GM21390 (cell line): ENCODE measurements around the gene TM6SF1.
A peak's percentile ranks its signal among the peaks of the same experiment; 100 is the strongest.
"Not testable (repeated sequence)": the region's sequence is repeated elsewhere in the genome, so short reads cannot be mapped to it uniquely, and the experiment has no call there.

Source experiments
- ATAC-seq: cut with Tn5 transposase; IDR thresholded peaks from one replicate; pipeline ENCODE4 v1.9.1; 2021; ENCODE audit not compliant: unreplicated experiment

The TM6SF1 gene

DNA sequence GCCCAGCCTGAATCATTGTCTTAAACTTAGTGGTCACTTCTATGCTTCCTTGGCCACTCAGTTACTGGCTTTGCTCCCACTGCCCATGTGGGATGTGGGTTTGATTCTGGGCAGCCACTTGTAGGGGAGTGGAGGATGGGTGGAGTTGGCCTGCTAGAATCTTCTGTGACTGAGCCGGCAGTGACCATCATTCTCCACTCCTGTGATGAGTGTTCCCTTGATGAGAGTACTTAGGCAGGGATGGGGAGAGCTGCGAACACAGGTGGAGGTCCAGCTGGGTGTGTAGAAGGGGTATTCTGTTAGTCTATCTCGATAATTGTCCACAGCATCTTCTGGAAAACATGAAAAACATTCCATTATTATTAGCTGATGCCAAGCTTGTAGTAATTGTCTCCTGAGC, 8.0 kb downstream of the TM6SF1 start:
- no peak for ATAC-seq

DNA sequence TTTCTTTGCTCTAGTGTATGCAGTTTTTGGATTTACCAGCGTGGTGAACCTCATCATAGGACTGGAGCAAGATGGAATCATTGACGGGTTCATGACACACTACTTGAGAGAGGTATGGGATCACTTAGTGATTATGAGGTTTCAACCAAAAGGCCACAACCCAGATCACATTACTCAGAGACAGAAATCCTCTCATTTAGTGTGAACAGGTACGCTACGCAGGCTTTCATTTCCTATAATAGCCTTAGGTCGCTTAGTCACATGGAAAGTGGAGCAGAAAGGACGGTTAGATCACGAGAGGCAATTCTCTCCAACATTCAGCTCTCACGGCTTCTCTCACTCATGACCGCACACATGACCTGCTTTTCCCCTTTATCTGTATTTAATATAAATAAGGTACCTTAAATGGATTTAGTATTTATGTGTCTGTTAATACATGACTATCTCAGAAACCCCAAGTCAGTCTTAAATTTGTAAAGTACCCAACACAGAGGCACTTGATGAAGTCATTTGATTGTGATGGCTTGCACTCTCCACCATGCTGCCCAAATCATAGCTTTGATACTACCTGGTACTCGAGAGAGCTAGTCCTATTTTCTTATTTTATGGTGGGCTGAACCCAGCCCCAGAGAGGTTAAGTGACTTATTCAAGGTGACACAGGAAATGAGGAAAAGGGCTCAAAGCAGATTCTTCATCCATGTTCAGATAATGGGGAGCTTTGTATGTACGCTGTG, 8.6 kb downstream of the TM6SF1 start:
- ATAC-seq, result peak; percentile 77

DNA sequence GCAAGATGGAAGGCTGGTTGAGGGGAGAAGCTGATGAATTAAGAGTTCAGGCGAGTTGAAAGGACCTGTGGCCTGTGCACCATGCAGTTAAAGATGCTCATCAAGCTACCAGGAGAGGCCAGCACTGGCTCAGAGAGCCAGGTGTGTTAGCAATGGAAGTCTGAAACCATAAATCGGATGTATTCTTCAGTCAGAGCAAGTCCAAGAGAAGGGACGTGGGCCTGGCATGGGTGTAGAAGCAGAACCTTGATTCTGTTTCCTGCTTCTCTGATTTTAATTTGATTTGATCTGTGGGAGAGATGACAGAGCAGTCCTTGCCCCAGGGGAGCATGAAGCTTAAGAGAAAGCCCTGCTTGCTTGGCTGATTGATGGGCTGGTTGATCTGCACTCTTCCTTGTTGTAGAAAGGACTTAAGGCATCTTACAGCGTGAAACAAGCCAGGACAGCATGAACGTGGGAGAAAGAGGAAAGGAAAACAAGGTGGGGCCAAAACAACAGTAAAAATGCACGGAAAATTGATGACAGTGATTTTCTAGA, 10.9 kb downstream of the TM6SF1 start:
- no peak for ATAC-seq

DNA sequence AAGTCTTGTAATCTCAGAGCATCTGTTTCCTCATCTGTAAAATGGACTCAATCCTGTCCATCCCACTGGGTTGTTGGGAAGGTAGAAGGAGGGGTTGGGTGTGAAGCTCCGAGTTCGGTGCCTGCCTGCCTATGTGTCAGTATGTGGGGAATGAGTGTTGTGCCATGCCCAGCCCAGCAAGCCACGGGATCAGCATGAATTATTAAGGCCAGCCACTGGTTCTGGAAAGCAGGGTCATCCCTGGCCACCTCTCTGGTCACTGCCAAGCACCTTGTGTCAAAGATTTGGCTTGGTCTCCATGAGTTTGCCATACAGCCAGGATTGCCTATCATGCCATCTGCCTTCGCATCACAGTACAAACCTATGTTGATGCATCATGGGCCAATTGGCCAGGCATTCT, 11.5 kb downstream of the TM6SF1 start:
- ATAC-seq, result no peak

DNA sequence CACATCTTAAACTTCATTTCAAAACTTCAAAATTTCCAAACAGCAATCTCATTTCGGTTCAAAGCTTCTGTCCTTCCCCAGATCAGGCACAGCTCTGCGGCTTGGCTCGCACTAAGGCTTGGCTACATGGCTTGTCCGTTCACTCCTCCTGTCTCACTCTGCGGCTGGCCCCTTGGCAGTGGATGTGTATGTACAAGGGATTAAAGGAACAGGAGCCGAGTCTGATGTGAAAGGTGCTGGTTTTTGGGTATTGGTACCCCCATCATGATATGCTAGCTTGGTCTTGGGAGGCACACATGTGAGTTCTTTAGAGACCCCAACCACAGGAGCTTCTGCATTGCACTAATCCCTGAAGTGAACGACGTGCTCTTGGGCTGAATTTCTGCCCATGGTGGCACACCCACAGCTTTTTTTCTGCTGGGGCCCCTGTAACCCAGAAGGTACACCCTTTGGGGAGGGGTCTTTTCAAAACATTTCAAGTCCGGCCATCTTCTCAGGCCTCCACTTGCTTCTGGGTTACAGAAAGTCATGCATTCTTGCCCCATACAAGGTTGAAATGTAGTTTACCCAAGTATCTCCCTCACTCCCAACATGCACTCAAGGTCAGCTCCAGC, 12.6 kb downstream of the TM6SF1 start:
- no peak for ATAC-seq

DNA sequence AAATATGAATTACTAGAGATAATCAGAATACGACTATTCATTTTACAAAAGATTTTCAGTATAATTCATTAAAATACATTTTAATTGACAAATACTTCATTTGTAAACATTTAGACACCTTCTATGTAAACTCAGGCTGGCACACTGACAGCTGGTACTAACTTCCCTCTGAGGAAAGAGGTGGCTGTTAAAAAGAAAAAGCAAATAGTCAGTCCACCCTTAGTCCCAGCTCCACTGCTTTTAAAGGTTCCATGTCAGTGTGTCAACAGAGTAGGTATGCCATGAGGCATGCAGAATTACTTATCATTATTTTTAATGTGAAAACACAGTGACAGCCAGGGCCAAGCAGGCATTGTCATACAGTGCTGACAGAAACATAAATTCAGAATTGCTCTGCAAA, 16.1 kb downstream of the TM6SF1 start:
- ATAC-seq, result no peak

DNA sequence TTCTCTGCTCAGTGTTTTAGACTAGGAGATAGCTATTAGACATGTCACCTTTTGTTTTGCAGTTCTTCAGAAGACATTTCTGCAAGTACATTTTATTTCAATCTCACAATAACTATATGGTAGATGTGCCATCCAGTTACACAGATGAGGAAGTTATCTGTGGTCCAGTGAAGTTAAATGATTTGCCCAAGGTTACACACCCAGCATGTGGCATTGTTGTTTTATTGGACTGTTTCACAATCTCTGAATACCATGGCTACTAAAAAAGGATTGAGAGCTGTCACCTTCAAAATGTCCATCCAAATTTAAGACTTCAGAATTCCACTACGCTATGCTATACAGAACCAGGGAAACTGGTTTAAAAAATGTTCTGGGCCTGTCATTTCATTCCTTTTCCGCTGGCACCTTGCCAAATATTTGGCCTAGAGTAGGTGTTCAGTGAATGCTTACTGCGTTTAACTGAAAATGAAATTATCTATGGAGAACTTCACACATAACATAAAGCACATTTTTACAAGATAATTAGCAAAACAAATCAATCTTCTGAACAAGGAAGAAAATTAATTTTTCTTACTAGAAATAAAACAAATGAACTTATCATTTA, 20.2 kb downstream of the TM6SF1 start:
- no peak for ATAC-seq

DNA sequence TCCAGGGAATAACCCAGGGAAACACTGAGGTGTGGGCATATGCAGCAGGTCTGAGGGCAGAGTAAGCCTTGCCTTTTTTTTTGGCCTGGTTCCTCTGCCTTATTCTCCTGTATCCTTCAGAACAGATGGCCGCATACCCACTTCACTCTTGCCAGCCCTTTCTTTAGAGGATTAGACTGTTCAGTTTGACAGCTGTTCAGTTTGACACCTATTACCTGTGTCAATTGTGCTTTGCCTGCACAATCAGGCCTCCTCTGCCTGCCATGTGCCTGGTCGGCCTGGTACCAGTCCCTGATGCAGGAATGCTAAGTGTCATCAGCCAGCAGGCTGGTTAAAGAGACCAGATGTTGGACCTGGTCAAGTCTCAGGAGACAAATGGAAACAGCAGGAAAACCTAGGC, 22.3 kb downstream of the TM6SF1 start:
- no peak for ATAC-seq

DNA sequence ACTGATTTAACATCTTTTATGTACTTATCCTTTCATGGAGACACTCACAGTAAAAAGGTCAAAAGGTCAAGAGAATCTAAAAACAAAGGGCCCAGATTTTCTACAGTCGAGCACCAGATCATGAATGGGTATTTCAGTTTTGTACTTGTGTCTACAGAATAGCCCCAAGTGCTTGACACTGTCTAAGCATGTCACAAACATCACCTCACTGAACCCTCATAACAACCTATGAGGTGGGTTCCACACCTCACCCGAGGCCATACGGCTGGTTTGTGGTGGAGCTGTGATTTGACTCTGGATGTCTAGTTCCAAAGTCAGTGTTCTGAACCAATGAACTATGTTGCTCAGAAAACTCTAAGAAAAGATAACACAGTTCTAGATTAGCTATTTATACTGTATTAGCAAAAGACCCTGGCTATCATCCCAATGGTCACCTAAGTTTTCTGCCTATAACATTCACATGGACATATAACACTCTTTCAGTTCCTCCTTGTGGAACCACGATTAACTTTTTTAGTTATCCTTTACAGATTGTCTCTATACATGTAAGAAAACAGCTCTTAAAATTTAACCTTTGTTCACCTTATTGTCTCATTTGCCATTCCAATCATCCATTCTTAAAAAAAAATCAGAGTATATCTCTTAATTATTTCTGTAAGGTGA, 25.5 kb downstream of the TM6SF1 start:
- no peak for ATAC-seq

DNA sequence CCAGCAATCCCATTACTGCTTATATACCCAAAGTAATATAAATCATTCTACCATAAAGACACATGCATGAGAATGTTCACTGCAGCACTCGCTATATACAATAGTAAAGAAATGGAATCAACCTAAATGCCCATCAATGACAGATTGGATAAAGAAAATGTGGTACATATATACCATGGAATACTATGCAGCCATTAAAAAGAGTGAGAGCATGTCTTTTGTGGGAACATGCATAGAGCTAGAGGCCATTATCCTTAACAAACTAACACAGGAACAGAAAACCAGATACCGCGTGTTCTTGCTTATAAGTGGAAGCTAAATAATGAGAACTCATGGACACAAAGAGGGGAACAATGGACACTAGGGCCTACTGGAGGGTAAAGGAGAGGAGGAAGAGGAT, 34.7 kb downstream of the TM6SF1 start:
- not testable (repeated sequence) for ATAC-seq

DNA sequence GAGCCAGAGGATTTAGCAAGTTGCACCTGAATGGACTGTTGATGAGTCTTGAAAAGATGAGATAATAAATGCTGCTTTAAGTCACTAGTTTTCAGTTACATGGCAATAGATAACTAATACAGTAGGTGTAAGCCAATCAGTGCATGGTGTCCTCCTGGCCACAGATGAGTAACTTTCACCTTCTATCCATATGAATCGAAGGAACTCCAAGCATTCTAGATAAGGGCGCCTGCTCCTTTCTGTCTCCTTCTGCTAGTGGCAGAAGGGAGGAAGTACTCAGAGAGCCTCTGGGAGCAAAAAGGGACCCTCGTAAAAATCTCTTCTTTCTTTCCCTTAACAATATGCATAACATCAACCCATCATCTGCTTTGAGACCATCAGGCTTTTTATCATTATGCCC, 37.3 kb downstream of the TM6SF1 start:
- no peak for ATAC-seq

DNA sequence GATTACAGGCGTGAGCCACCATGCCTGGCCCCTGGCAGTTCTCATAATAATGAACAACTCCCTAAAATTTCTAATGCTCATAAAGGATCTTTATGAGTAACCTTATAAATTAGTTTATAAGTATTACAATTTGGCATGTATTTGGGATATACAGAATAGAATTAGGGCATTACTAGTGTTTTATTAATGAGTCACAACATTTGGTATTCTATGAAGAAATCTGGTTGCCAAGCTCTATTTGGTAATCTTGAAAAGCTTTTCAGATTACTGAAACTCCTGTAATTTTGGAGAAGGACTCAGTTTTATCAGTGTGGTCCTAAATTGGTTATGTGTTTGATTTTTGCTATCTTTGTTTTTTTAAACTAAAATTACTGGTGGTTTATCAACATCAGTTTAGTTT, 45.8 kb downstream of the TM6SF1 start:
- no peak for ATAC-seq

DNA sequence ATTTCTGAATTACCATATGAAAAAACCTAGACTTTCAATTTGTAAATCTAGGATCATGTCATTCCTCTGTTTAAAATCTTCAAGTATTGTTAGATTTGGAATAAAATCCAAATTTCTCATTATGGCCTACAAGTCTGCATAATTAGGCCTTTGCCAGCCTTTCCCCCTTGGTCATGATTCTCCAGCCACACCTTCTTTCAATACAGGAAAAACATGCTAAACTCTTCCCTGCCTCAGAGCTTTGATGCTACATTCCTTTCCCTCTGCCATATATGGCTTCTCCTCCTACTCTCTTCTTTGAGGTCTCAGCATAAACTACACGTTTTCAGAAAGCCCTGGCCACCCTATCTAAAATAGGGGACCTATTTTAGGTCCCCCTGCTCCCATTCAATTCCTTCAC, 48.5 kb downstream of the TM6SF1 start:
- no peak for ATAC-seq

DNA sequence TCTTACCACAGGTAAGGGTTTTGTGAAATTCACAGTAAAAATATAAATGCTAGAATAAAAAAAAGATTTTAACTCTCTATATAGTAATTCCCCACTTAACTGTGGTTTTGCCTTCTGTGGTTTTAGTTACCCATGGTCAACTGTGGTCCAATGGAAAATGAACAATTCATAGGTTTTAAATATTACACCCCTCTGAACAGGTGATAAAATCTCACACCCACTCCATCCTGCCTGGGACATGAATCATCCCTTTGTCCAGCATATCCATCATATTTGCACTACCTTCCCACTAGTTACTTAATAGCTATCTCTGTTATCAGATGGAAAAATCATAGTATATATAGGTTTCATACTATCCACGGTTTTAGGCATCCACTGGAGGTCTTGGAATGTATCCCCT, 50.9 kb downstream of the TM6SF1 start:
- no peak for ATAC-seq

DNA sequence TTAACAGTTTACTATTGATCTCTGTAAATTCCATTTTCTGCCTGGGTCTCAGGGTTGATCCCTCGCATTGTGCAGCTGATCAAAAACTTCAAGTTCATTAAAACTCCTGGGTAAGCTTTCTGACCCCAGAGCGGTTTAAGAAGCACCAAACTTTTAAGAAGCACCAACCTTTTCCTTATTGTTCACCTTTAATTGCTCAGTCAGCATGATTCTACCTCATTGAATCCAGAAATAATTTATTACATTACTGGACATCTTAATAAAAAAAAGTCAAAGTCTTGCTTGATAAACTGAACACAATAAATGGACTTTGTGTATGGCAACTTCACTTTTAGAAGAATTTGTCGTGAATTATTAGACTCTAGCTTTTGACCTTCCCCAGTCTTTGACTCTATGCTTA, 53.3 kb downstream of the TM6SF1 start:
- ATAC-seq, result no peak

DNA sequence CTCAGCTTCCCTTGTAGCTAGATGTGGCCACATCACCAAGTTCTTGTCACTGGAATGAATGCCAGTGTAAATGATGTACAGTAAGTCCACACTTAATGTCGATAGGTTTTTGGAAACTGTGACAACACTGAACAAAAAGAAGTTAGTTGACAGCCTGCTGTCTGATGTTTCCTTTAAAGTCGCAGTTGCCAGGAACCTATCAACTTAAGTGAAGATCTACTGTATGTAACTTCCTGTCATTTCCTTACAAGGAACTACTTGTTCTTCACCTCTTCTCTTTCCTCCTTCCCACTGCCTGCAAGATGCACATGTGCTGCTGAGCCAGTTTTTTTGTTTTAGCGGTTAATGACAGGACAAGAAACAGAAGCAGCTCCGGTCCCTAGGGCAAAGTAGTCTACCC, 55.6 kb downstream of the TM6SF1 start:
- ATAC-seq, result no peak

DNA sequence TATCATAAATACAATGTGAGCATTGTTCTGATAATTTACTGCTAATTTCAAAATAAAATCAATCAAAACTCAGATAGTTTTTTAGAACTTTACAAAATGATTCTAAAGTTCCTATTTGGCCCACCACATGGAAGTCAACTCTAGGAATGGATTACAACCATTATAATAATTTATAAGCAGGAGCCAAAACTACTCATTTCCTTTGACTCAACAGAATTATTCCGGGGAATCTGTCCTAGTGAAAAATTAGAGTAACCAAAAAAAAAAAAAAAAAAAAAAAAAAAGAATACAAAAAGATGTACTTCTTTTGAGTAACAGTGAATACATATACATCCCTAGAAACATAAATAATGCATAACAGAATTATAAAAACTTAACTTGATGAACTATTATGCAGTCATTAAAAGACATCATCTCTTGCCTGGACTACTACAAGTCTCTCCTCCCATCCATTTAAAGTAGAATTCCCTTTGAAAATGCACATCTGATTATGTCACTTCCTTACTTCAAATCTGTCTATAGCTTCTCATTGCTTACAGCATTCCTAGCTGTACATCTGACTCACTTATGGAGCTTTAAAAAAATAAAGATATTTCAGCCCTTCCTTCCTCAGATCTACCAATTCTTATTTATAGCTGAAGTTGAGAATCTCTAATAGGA, 56.8 kb downstream of the TM6SF1 start:
- ATAC-seq, result no peak

DNA sequence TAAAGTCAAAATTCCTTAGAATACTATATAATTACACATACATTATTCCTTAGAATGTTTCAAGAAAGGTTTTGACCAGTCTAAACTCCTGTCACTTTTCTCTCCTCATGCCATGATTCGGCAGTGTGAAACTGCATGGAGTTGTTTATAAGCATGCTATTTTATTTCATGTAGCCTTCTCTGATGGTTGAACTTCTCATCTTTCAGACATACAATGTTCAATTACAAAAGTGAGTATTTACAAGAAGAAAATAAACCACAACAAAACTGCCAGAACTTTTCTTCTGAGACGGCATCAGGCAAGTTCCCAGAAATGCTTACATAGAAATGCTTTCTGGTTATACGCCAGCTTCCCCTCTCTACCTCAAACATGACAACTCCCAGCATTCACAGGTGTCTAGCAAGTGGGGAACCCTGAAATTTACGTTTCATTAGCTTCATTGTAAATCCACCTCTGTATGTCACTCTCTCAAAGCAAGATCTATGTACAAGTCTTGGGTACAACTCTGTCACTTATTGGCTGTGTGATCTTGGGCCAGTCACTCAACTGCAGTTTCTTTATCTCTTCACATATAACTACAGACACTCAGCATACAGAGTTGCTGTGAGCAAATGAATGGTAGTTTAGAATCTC, 57.4 kb downstream of the TM6SF1 start:
- no peak for ATAC-seq

DNA sequence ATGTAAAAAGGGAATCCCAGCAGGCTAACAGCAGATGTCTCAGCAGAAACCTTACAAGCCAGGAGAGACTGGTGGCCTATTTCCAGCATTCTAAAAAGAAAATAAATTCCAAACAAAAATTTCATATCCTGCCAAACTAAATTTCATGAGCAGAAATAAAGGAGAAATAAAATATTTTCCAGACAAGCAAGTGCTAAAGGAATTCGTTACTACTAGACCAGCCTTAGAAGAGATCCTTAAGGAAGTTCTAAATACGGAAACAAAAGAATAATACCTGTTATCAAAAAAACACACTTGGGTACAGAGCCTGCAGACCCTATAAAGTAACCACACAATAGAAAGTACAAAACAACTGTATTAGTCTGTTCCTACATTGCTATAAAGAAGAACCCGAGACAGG, 58.8 kb downstream of the TM6SF1 start:
- no peak for ATAC-seq

DNA sequence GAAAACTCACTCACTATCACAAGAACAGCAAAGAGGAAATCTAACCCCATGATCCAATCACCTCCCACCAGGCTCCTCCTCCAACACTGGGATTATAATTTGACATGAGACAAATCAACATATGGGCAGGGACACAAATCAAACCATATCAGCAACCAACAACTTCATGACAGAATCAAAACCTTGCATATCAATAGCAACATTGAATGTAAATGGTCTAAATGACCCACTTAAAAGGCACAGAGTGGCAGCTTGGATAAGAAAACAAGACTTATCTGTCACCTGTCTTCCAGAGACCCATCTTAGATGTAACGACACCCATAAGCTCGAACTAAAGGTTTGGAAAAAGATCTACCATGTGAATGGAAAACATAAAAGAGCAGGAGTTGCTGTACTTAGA, 59.4 kb downstream of the TM6SF1 start:
- no peak for ATAC-seq

DNA sequence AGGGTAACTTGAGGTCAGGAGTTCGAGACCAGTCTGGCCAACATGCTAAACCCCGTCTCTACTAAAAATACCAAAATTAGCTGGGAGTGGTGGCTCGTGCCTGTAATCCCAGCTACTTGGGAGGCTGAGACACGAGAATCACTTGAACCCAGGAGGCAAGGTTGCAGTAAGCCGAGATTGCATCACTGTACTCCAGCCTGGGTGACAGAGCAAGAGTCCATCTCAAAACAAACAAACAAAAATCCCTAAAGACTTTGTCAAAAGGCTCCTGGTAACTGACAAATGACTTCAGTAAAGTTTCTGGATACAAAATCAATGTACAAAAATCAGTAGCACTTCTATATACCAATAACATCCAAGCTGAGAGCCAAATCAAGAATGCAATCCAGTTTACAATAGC, 62.1 kb downstream of the TM6SF1 start:
- ATAC-seq, result not testable (repeated sequence)
